Measurements from ENCODE around the gene GPR37L1. TPM values are rescaled to one million over a fixed set of nuclear protein-coding genes. Genes with fewer than 3 reads are reported as not detected.

The GPR37L1 gene
- total and polyA plus RNA-seq, 2 of the 4 experiments (the other 2 are of a cell fraction), result 0.02 TPM; not detected in 1

DNA sequence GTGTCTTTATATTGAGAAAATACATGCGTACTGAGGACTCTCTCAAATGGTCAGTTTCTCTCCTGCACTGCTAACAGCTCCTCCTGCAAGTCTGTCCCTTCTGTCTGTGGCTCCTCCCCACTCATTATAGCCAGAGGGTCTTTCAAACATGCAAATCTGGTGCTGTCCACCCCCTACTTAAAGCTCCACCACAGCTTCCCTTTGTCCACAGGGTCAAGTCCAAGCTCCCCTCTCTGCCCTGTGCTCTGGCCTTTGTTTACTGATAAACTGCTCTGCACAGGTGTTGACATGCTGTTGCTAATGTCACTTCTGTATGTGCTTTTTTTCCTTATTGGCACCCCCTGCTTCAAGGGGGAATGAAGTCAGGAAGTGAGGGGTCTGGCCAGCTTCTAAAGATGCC lies 47.7 kb upstream of the GPR37L1 start:
- no peak overlapping the region for H3K4me3 ChIP-seq (ENCODE audit: insufficient read depth, low read depth, low read length)
- dilution Hi-C loops (cut with HindIII; ENCODE audit: low sequenced_read_pairs, unreplicated experiment), result no loop called here
- H3K9me1 ChIP-seq (ENCODE audit: insufficient read depth, low read length), result peaks cover 17% of the 10 kb centered on the region
- DNase-seq (no peak), ATAC-seq (ENCODE audit: low read depth) (no peak)
- H3K4ac ChIP-seq (ENCODE audit: low read depth, low read length), result 0 out of 2 replicates have a peak overlapping the region, but pooled peaks have one; percentile 88
- intact Hi-C loops (cut with micrococcal nuclease), result no loop called here
- H2AFZ ChIP-seq (replicated peaks; ENCODE audit: low read length, poor library complexity), result no peak overlapping the region
- H3K36me3 ChIP-seq (ENCODE audit: control insufficient read depth, insufficient read depth, low read length), result no peaks in the 10 kb centered on the region
- no peak overlapping the region for H3K56ac ChIP-seq (ENCODE audit: extremely low read depth, insufficient read depth, low read length)
- ChIA-PET POLR2A (ENCODE audit: unreplicated experiment) (interaction anchor here (0.5 kb wide), 1 partner anchor 12 kb away, joined by 3 read pairs; no protein-coding TSS in a partner anchor), CTCF (no interaction called here)
- H3K14ac ChIP-seq (replicated peaks; ENCODE audit: low read depth, low read length), result no peak overlapping the region
- in situ Hi-C loops (cut with MboI; ENCODE audit: low sequenced_read_pairs), result no loop called here
- H2BK20ac ChIP-seq (ENCODE audit: low read depth, low read length), result peak overlapping the region; percentile 83; the same call in 1 of the 2 replicates
- 0 out of 2 replicates have a peak overlapping the region, but pooled peaks have one; percentile 65 for H2AK5ac ChIP-seq (ENCODE audit: low read depth, low read length)
- 80% methylated on average over 1 of the region's 1 CpG; no CpG with 5 or more reads in 1 of the 2 experiments for WGBS, 2 experiments (ENCODE audit: extremely low coverage in 2 of 2, insufficient read length in 1 of 2)
- 0 out of 2 replicates have a peak overlapping the region, but pooled peaks have one; percentile 23 for H4K91ac ChIP-seq (ENCODE audit: insufficient read depth, low read depth, low read length)
- H3K23ac ChIP-seq (ENCODE audit: low read depth, low read length), result no peak overlapping the region
- no peaks in the 10 kb centered on the region for H3K9me3 ChIP-seq (ENCODE audit: control insufficient read depth, insufficient read depth, low read length)
- H3K18ac ChIP-seq (ENCODE audit: low read depth, low read length), result no peak overlapping the region
- H4K5ac ChIP-seq (ENCODE audit: low read depth, low read length), result no peak overlapping the region
- peak overlapping the region; percentile 90; the same call in 1 of the 2 replicates for H2BK120ac ChIP-seq (ENCODE audit: low read depth, low read length)
- no TSS peak for BruUV-seq (replicated peaks)
- H2BK15ac ChIP-seq (ENCODE audit: low read depth, low read length), result peak overlapping the region; percentile 48; the same call in 1 of the 3 replicates
- no peaks in the 10 kb centered on the region for H4K20me1 ChIP-seq (ENCODE audit: insufficient read depth, low read length)
- H3K79me1 ChIP-seq (ENCODE audit: low read depth in 1 of 2, low read length in 2 of 2), result no peaks in the 10 kb centered on the region
- H4K8ac ChIP-seq (ENCODE audit: low read depth in 2 of 2, low read length in 2 of 2), result 0 out of 4 replicates have a peak overlapping the region, but pooled peaks of 1 of the 2 experiments have one; percentile 9
- no peak overlapping the region for H2BK5ac ChIP-seq (ENCODE audit: low read depth, low read length, poor library complexity, severe bottlenecking)
- no peak overlapping the region for H3K27ac ChIP-seq (ENCODE audit: insufficient read depth, low read length)
- no peak overlapping the region for H3K4me2 ChIP-seq (ENCODE audit: low read depth, low read length)
- TF ChIP-seq RFX5 (IDR thresholded peaks at IDR 0.05; ENCODE audit: low read depth, low read length) (no peak), POLR2A (IDR thresholded peaks at IDR 0.05; ENCODE audit: low read depth, low read length) (no peak), BHLHE40 (IDR thresholded peaks at IDR 0.05; ENCODE audit: low read depth, low read length) (no peak), CEBPB (IDR thresholded peaks at IDR 0.05; ENCODE audit: low read depth, low read length) (no peak), MAFK (IDR thresholded peaks at IDR 0.05; ENCODE audit: low read depth, low read length) (no peak), NFE2L2 (IDR thresholded peaks at IDR 0.05; ENCODE audit: low read depth, low read length) (no peak), RCOR1 (IDR thresholded peaks at IDR 0.05; ENCODE audit: insufficient replicate concordance, low read length) (no peak), FOS (IDR thresholded peaks at IDR 0.05; ENCODE audit: low read depth, low read length) (no peak), MAZ (IDR thresholded peaks at IDR 0.05; ENCODE audit: borderline replicate concordance, low read depth, low read length) (no peak), CHD1 (IDR thresholded peaks at IDR 0.05; ENCODE audit: low read depth, low read length) (no peak), SMC3 (IDR thresholded peaks at IDR 0.05; ENCODE audit: low read depth, low read length) (no peak)
- TF ChIP-seq, protein P1, sequence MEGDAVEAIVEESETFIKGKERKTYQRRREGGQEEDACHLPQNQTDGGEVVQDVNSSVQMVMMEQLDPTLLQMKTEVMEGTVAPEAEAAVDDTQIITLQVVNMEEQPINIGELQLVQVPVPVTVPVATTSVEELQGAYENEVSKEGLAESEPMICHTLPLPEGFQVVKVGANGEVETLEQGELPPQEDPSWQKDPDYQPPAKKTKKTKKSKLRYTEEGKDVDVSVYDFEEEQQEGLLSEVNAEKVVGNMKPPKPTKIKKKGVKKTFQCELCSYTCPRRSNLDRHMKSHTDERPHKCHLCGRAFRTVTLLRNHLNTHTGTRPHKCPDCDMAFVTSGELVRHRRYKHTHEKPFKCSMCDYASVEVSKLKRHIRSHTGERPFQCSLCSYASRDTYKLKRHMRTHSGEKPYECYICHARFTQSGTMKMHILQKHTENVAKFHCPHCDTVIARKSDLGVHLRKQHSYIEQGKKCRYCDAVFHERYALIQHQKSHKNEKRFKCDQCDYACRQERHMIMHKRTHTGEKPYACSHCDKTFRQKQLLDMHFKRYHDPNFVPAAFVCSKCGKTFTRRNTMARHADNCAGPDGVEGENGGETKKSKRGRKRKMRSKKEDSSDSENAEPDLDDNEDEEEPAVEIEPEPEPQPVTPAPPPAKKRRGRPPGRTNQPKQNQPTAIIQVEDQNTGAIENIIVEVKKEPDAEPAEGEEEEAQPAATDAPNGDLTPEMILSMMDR (conservative IDR thresholded peaks at IDR 0.05; ENCODE audit: low read depth, low read length), result no peak
- TF ChIP-seq, protein P2, sequence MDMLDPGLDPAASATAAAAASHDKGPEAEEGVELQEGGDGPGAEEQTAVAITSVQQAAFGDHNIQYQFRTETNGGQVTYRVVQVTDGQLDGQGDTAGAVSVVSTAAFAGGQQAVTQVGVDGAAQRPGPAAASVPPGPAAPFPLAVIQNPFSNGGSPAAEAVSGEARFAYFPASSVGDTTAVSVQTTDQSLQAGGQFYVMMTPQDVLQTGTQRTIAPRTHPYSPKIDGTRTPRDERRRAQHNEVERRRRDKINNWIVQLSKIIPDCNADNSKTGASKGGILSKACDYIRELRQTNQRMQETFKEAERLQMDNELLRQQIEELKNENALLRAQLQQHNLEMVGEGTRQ (IDR thresholded peaks at IDR 0.05; ENCODE audit: low read depth, low read length), result no peak
- TF ChIP-seq, protein P3, sequence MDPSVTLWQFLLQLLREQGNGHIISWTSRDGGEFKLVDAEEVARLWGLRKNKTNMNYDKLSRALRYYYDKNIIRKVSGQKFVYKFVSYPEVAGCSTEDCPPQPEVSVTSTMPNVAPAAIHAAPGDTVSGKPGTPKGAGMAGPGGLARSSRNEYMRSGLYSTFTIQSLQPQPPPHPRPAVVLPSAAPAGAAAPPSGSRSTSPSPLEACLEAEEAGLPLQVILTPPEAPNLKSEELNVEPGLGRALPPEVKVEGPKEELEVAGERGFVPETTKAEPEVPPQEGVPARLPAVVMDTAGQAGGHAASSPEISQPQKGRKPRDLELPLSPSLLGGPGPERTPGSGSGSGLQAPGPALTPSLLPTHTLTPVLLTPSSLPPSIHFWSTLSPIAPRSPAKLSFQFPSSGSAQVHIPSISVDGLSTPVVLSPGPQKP (IDR thresholded peaks at IDR 0.05; ENCODE audit: borderline replicate concordance, low read depth, low read length), result no peak
- H2AK9ac ChIP-seq (replicated peaks; ENCODE audit: low read depth, low read length, poor library complexity), result no peak overlapping the region
- no peaks in the 10 kb centered on the region for H3K27me3 ChIP-seq (ENCODE audit: control insufficient read depth, insufficient read depth, low read length)
- H3K4me1 ChIP-seq (ENCODE audit: control insufficient read depth, insufficient read depth, low read length), result peaks cover 8% of the 10 kb centered on the region
- H3K9ac ChIP-seq (ENCODE audit: low read depth, low read length), result no peak overlapping the region

All from IMR-90 (cell line).